ENCODE results near the gene NRL.

DNA sequence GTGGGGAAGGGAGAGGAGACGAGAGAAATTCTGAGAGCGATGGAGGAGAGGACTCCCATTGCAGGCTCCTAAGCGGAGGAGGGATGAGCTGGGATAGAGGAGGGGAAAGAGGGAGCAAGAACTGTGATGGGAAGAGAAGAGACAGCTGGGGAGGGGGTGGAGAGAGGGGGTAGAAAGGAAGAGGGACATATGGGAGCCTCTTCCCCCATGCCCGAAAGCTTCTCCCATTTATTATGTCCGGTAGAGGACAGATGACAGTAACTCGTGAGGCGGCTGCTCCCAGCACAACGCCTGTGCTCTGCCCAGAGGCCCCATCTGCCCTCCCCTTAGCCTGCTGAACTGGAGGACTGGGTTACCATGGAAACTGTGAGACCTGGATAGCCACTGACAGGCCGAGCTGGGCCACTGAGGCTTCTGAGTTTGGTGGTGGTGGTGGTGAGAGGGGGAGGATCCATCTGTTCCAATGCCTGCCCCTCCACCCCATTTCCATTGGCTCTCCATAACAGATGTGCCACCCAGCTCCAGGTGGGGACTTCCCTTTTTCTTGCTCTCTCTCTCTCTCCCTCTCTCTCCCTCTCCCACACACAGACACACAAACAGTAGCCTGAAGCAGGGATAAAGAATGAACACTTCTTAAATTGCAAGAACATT is 35.1 kb downstream of the NRL start:
- TF ChIP-seq, protein P1, sequence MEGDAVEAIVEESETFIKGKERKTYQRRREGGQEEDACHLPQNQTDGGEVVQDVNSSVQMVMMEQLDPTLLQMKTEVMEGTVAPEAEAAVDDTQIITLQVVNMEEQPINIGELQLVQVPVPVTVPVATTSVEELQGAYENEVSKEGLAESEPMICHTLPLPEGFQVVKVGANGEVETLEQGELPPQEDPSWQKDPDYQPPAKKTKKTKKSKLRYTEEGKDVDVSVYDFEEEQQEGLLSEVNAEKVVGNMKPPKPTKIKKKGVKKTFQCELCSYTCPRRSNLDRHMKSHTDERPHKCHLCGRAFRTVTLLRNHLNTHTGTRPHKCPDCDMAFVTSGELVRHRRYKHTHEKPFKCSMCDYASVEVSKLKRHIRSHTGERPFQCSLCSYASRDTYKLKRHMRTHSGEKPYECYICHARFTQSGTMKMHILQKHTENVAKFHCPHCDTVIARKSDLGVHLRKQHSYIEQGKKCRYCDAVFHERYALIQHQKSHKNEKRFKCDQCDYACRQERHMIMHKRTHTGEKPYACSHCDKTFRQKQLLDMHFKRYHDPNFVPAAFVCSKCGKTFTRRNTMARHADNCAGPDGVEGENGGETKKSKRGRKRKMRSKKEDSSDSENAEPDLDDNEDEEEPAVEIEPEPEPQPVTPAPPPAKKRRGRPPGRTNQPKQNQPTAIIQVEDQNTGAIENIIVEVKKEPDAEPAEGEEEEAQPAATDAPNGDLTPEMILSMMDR (IDR thresholded peaks at IDR 0.05): no peak
- no peak for TF ChIP-seq POLR2A (IDR thresholded peaks at IDR 0.05)

All from heart left ventricle (tissue), 13 donors.